ENCODE measurements around the gene GZMA.

GZMA gene

GRCh38 chr5:55110217-55110616 is 7.8 kb downstream of the GZMA start:
- no peak for DNase-seq

- no peak for DNase-seq
These were observed 10.9 kb downstream of the GZMA start for GRCh38 chr5:55113327-55113726.

DNA sequence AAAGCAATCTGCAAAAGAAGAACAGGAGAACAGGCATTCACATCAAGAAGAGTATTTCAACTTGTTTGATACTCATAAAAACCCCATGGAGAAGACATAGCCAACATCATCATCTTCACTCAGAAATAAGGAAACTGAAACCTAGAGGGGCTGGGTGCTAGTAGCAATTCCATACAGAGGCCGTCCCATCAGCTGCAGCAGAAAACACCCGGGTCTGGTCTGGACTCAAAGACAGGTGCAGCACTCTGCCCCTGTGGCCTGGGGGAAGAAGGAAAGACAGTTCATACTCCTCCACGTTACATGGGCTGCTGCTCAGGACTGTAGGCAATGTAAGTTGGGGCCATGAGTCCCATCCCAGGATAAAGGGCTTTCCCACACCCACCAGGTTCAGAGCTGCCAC is 11.6 kb downstream of the GZMA start:
- DNase-seq: no peak

- DNase-seq: no peak
These were observed 20.9 kb downstream of the GZMA start for GRCh38 chr5:55123365-55123764.

GRCh38 chr5:55134053-55134722 is 31.7 kb downstream of the GZMA start:
- DNase-seq: no peak

DNA sequence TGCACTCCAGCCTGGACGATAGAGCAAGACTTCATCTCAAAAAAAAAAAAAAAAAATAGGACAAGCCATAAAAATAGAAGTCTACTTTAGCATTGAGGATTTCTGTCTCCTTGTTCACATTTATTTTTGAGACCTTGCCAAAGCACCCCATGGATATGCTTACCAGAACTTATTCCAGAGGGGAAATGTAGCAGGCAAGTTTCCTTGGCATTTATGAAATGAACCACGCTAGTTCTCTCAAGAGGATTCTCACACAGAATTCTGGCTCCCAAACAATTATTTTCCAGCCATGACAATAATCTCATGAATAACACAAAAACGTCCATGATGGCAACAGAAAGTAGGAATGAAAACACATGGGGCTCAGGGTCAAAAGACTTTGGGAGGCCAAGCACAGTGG is 34.1 kb downstream of the GZMA start:
- no peak for DNase-seq

DNA sequence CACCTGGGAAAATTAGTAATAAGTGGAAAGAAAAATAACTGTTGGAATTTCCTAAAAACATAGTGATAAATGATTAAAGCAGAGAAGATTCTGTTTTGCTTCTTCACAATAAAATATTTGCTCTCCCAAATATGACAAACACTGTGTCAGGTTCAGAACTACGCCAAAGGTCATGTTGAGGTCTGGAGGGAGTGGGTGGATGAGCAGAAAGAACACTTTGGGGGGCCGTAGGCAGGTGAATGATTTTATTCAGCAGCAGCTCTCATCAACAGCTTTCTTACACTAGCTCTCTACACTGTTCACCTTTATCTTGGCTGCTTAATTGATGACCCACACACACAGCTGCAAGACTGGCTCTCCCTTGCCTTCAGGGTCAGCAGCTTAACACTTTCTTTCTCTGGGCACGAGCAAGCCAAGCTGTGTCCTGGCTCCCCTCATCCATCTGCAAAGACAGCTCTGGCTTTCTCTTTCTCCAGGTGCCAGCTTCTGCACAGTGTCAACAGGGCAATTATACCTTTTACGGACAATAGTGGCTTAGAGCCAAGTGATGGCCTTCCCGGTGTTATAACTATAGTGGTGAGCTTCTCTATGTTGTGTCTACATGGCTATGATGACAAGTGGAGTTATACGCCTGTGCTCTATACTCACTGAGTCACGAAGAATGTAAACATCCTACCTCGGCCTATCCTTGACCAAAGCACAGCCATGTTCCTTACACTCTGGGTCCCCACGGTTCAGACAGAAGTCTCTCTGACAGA is 38.6 kb downstream of the GZMA start:
- no peak for DNase-seq

- DNase-seq: no peak
These were observed 39.7 kb downstream of the GZMA start for GRCh38 chr5:55141945-55142690.

DNA sequence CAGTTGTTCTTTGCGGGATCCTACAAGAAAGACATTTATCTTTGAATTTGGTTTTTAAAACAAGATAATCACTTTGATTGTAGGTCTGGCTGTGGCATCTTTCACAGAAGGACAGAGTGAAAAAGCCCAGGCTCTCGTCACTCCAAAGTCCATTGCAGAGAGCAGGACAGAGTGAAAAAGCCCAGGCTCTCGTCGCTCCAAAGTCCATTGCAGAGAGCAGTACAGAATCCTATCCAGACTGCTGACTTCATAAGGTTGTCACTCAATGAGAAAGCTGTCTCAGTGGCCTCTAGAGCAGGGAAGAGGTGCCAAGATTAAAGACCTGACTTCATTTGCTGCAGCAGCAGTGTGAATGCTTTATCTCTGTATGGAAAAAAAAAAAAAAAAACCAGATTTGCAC is 41.2 kb downstream of the GZMA start:
- DNase-seq: no peak

DNA sequence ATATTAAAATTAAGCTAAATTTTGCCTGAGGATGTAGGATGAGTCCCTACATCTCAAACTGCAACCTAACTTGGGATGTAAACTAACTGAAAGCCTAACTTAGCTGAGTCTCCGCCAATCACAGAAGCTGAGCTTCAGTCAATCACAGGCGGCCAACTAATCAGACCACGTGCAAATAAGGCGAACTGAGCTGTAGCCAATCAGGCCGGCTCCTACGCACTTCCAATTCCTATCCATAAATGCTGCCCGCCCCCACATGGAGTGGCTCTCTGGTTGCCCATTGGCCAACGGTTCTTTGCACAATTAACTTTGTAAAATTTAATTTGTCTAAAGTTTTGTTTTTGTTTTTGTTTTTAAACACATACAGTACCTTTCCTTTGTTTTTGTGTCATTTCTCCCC is 43.6 kb downstream of the GZMA start:
- no peak for DNase-seq

- peak; percentile 88 for DNase-seq
These were observed 44.2 kb downstream of the GZMA start for GRCh38 chr5:55146543-55147151.

DNA sequence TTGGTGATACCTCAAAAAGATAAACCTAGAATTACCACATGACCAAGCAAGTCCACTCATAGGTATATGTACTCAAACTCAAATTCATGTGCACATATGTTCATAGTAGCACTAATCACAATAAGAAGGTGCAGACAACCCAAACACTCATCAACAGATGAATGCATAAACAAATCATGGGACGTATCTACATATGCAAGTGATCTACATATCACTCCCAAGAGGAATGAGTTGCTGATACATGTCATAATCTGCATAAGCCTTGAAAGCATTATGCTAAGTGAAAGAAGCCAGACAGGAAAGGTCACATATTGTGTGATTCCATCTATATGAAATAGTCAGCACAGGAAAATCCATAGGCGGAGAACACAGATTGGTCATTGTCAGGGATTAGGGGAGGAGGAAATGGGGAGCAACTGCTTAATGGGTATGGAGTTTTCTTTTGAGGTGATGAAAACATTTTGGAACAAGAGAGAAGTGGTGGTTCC is 46.9 kb downstream of the GZMA start:
- DNase-seq: no peak

DNA sequence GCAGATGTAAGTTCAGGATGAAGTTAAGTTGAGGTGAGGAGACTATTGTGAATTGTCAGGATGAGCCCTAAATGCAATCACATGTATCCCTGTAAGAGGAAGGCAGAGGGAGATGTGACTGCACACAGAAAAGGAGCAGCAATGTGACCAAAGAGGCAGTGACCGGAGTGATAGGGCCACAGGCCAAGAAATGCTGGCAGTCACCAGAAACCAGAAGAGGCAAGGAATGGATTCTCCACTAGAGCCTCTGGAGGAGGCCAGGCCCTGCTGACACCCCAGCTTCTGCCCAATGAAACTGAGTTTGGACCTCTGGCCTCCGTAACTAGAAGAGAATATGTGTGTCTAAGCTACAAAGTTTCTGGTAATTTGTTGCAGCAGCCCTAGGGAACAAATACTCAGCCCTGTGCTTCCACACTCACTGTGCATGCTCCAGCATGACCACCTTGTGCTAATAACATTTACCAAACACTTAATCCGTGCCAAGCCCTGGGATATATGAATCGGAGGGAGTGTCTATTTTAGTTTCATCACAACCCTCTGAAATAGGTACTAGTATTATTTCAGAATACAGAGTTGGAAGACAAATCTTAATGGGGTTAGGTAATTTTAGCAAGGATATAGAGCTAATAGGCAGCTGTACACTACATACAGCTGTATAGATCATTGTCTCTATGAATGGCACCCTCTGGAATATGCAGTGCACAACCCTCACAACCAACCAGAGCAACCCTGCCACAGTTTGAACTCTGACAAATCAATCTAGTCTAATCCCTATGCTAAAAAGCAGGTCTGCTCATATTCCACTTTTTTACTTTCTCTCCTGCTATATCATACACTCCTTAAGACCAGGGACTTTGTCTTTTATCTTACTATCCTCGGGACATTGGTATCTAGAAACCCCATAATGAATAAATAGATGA is 49.7 kb downstream of the GZMA start:
- no peak for DNase-seq

DNA sequence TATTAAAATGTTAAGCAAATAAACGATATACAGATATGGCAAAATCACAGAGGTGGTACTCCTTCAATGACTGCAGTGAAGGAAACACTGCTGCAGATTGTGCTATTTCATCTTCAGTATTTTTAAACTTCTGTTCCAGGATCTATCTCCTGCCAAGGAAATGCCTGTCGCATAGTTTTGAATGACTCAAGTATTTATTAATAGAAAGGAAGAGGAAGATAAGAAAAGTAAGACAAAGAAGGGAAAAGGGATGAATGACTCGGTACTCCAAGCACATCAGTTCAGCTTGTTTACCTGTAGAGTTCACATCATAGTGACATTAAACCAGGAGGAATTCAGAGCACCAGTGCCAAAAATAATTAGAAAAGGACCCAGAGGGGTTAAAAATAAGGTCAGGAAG is 52.4 kb downstream of the GZMA start:
- DNase-seq: no peak

Data from stimulated activated CD4-positive, alpha-beta T cell treated with anti-CD3 and anti-CD28 coated beads, Interleukin-4, amount 100 ng/mL, for 24 hours (primary cell).